ENCODE data around the gene TMEM9B. TPM values are rescaled to one million over a fixed set of nuclear protein-coding genes. Genes with fewer than 3 reads are reported as not detected.
"Not testable (repeated sequence)": the region's sequence is repeated elsewhere in the genome, so short reads cannot be mapped to it uniquely, and the experiment has no call there.

The TMEM9B gene
- total RNA-seq, 2 donors from 2014 or later: 39.5 to 50.8 TPM

DNA sequence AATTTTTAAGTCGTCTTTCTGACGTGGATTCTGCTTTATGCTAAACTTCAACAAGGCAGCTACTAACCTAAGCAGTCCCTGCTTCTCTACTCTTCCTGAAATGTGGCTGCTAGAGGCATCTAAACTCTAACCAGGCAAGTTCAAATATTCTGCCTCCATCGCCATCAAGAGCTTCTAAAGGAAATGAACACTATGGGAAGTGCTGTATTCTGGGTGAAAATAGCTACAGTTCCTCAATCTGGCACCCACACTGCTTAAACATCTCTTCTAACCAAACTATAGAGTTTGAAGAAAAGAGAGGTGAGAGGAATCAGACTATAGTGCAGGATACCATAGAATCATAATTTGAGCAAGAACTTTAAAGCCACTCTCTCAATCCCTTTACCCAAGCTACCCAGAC is 33.2 kb upstream of the TMEM9B start:
- no peak overlapping the region for H3K27ac ChIP-seq
- no peaks in the 10 kb centered on the region for H3K9me3 ChIP-seq
- no peak for DNase-seq (ENCODE audit: low spot score)
- no peak overlapping the region for H3K4me3 ChIP-seq
- H3K36me3 ChIP-seq: no peaks in the 10 kb centered on the region
- no peaks in the 10 kb centered on the region for H3K27me3 ChIP-seq
- TF ChIP-seq CTCF (IDR thresholded peaks at IDR 0.05): no peak
- no peaks in the 10 kb centered on the region for H3K4me1 ChIP-seq

DNA sequence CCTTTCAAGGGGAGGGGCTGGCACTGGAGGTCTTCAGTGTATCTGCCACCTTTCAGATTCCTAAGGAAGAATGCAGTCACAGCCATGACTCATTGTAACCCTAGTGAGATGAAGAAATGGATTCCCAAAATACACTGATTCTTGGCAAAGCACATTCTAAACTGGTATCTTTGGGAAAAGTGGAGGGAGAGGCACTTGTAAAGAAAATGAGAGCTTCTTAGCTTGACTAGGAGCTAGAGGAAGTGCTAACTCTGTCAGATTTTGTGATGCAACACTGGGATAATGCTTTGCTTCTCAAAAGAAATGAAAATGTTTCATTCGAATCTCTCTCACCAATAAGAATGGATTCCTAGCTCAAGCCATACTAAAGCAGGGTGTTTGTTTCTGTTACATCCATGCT is 25.2 kb upstream of the TMEM9B start:
- Histone ChIP-seq H3K36me3 (no peaks in the 10 kb centered on the region), H3K9me3 (no peaks in the 10 kb centered on the region), H3K27ac (no peak overlapping the region), H3K27me3 (no peaks in the 10 kb centered on the region), H3K4me3 (no peak overlapping the region), H3K4me1 (no peaks in the 10 kb centered on the region)
- no peak for TF ChIP-seq CTCF (IDR thresholded peaks at IDR 0.05)
- DNase-seq (ENCODE audit: low spot score): no peak

DNA sequence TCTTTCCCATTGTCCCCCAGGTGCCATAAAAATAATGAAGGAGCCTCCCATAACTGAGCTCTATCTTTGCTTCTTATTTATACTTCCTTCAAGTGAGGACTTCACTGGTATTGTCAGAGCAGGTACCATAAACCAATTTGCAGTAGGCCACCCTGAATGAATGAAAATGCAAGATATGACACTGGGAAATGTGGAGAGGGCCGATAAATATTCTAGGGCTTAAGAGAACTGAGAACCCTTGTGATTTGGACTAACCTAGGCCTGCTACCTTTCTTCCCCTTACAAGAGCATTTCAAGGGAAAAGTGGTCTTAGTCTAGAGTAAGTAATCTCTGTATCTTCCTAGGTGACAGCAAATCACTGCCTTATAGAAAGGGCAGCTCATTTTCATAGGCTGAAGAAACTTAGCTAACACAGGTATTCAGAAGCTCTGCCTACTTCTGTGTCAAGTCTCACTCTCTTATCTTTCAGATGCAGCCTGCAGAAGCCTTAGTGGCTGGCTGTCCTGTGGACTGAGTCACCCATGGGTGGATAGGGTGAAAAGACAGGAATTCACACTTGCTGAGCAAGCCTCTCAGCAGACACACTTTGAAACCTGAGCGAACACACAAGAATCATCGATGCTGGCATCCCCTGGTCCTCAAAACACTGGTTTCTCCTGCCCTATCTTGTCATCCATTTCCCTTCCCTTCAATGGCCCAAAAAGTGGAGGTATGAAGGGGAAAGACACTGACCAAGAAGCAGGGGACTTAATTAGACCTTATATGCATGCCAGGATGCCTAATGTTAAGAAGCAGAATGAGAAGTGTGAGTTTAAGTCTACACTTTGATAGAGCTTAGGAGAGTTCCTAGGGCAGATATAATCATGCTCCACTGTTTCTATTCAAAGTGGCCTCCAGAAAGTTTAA is 24.3 kb upstream of the TMEM9B start:
- no peak overlapping the region for H3K4me3 ChIP-seq
- no peaks in the 10 kb centered on the region for H3K36me3 ChIP-seq
- TF ChIP-seq CTCF (IDR thresholded peaks at IDR 0.05): no peak
- DNase-seq (ENCODE audit: low spot score): no peak
- H3K9me3 ChIP-seq: no peaks in the 10 kb centered on the region
- no peaks in the 10 kb centered on the region for H3K27me3 ChIP-seq
- no peak overlapping the region for H3K27ac ChIP-seq
- H3K4me1 ChIP-seq: no peaks in the 10 kb centered on the region

- TF ChIP-seq CTCF (IDR thresholded peaks at IDR 0.05): no peak
Measured at GRCh38 chr11:8987446-8987845, 23.2 kb upstream of the TMEM9B start.

DNA sequence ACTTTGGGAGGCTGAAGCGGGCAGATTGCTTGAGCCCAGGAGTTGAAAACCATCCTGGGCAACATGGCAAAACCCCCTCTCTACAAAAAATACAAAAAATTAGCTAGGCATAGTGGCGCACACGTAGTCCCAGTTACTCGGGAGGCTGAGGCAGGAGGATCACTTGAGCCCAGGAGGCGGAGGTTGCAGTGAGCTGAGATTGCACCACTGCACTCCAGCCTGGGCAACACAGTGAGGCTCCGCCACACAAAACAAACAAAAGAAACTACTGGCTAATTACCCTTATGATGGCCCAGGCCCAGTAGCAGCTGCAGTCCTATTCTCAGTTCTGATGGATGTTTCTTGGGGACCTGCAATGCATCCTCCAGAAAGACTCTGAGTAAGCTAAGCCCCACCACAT is 22.5 kb upstream of the TMEM9B start:
- H3K4me1 ChIP-seq; H3K27me3 ChIP-seq; H3K9me3 ChIP-seq; H3K36me3 ChIP-seq; H3K4me3 ChIP-seq; DNase-seq (ENCODE audit: low spot score); H3K27ac ChIP-seq: not testable (repeated sequence)

More at GRCh38 chr11:8987446-8987845, 23.2 kb upstream of the TMEM9B start:
- Histone ChIP-seq H3K4me1 (no peaks in the 10 kb centered on the region), H3K4me3 (no peak overlapping the region), H3K27me3 (no peaks in the 10 kb centered on the region), H3K9me3 (no peaks in the 10 kb centered on the region), H3K36me3 (no peaks in the 10 kb centered on the region), H3K27ac (no peak overlapping the region)
- no peak for DNase-seq (ENCODE audit: low spot score)

DNA sequence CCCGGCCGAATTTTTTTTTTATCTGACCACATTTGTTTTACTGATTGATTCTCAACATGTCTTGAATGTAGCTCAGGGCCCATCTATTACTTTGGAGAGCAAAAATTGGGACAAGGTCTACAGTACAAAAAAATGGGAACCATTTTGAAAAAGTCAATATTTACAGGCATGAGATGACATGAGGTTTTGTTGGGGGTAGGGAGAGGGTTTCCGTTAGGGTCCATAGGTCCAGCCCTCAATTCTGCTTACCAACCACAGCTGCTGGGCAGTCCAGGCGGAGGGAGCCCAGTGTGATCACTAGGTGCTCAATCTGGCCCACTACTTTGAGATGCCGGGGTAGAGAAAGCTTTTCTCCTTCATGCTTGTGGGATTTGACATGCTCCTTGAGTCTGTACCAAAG is 21.2 kb upstream of the TMEM9B start:
- Histone ChIP-seq H3K4me1 (no peaks in the 10 kb centered on the region), H3K4me3 (no peak overlapping the region), H3K36me3 (no peaks in the 10 kb centered on the region), H3K27ac (no peak overlapping the region), H3K9me3 (no peaks in the 10 kb centered on the region), H3K27me3 (no peaks in the 10 kb centered on the region)
- no peak for TF ChIP-seq CTCF (IDR thresholded peaks at IDR 0.05)
- DNase-seq (ENCODE audit: low spot score): no peak
